AG04450 (cell line): ENCODE measurements around the gene ZC3H6. TPM values are rescaled to one million over a fixed set of nuclear protein-coding genes. Genes with fewer than 3 reads are reported as not detected.

Experiments
- CTCF ChIA-PET: fragments of 300-600, 350-600 bp; formaldehyde crosslinking; extraction: SDS; loops from one replicate; lab custom pipeline; 2022; ENCODE audit warnings: antibody characterized with exemption, inconsistent platforms; lab: Charles Lee
- POLR2A ChIA-PET: fragments of 350-600 bp; formaldehyde crosslinking; extraction: SDS; loops from one replicate; lab custom pipeline; 2021; ENCODE audit warnings: antibody characterized with exemption, inconsistent platforms; lab: Yijun Ruan, JAX
- DNase-seq: peaks from one replicate; pipeline ENCODE4 v3.0.0-alpha.2; 2011; ENCODE audit warnings: low read depth, low spot score
- H3K27ac ChIP-seq: one replicate; pipeline ENCODE4 v1.5.1; 2012; ENCODE audit warnings: low read depth, low read length, control low read depth
- H3K27me3 ChIP-seq: one replicate; pipeline ENCODE4 v1.6.0; 2012; ENCODE audit warnings: low read length; ENCODE audit not compliant: control insufficient read depth, insufficient read depth
- H3K4me3 ChIP-seq: 2 replicates; pipeline ENCODE4 v1.5.1; 2011; ENCODE audit warnings: mild to moderate bottlenecking, low read depth, low read length, control low read depth
- H3K9me3 ChIP-seq: 2 replicates; pipeline ENCODE4 v1.5.1; 2012; ENCODE audit warnings: low read length; ENCODE audit not compliant: control insufficient read depth, insufficient read depth
- CTCF ChIP-seq: IDR thresholded peaks from 2 replicates; pipeline ENCODE4 v1.5.1; 2011; ENCODE audit warnings: low read depth, low read length, control low read depth, inconsistent platforms
- polyA plus RNA-seq: library from polyadenylated mRNA; depleted of rRNA; stranded (reverse); fragments of >200 nt; gene quantifications from 2 replicates; pipeline ENCODE4 v1.2.3, GENCODE V29; 2011

ZC3H6 gene
- polyA plus RNA-seq, 1 experiment = 1.5 TPM

GRCh38 chr2:112311932-112312331 lies 36.5 kb downstream of the ZC3H6 start:
- no peak overlapping the region for H3K27ac ChIP-seq
- ChIA-PET POLR2A (no interaction called here), CTCF (no interaction called here)
- no peak for DNase-seq
- H3K27me3 ChIP-seq = no peaks in the 10 kb centered on the region
- H3K9me3 ChIP-seq = no peaks in the 10 kb centered on the region
- H3K4me3 ChIP-seq = no peak overlapping the region
- no peak for TF ChIP-seq CTCF

- no peak for TF ChIP-seq CTCF
- DNase-seq = no peak
- ChIA-PET POLR2A (no interaction called here), CTCF (interaction anchor here (0.6 kb wide), 1 partner anchor 22 kb away, joined by 4 read pairs; no protein-coding TSS in a partner anchor)
- Histone ChIP-seq H3K27ac (no peak overlapping the region), H3K9me3 (no peaks in the 10 kb centered on the region), H3K27me3 (no peaks in the 10 kb centered on the region), H3K4me3 (no peak overlapping the region)
Measured at GRCh38 chr2:112312821-112313220, 37.4 kb downstream of the ZC3H6 start.

GRCh38 chr2:112314856-112315255 lies 39.5 kb downstream of the ZC3H6 start:
- H3K27ac ChIP-seq = no peak overlapping the region
- CTCF ChIA-PET = no interaction called here
- no peaks in the 10 kb centered on the region for H3K27me3 ChIP-seq
- no peak for TF ChIP-seq CTCF
- POLR2A ChIA-PET = no interaction called here
- no peak for DNase-seq
- H3K4me3 ChIP-seq = no peak overlapping the region
- no peaks in the 10 kb centered on the region for H3K9me3 ChIP-seq

GRCh38 chr2:112317303-112318158 lies 42.1 kb downstream of the ZC3H6 start:
- no peaks in the 10 kb centered on the region for H3K9me3 ChIP-seq
- H3K4me3 ChIP-seq = no peak overlapping the region
- no peaks in the 10 kb centered on the region for H3K27me3 ChIP-seq
- DNase-seq = no peak
- POLR2A ChIA-PET = no interaction called here
- H3K27ac ChIP-seq = no peak overlapping the region
- TF ChIP-seq CTCF = no peak
- CTCF ChIA-PET = no interaction called here

GRCh38 chr2:112318515-112318914 lies 43.1 kb downstream of the ZC3H6 start:
- H3K27me3 ChIP-seq = no peaks in the 10 kb centered on the region
- no peak for TF ChIP-seq CTCF
- no peak for DNase-seq
- H3K4me3 ChIP-seq = no peak overlapping the region
- no peak overlapping the region for H3K27ac ChIP-seq
- ChIA-PET POLR2A (no interaction called here), CTCF (no interaction called here)
- H3K9me3 ChIP-seq = no peaks in the 10 kb centered on the region
